Neutrophil (primary cell): ENCODE measurements around the gene HNRNPA2B1.

Experiments used
- H3K27ac ChIP-seq: fragments of 200-600 bp; sonication (generic); 2 replicates; pipeline ENCODE4 v1.5.1; 2016; ENCODE audit warnings: mild to moderate bottlenecking, moderate library complexity
- H3K27me3 ChIP-seq: fragments of 200-600 bp; sonication (generic); 2 replicates; pipeline ENCODE4 v1.6.0; 2016; ENCODE audit warnings: mild to moderate bottlenecking
- H3K36me3 ChIP-seq: fragments of 200-600 bp; sonication (generic); 2 replicates; pipeline ENCODE4 v1.5.1; 2017
- H3K4me1 ChIP-seq, 2 experiments: fragments of 200-600 bp in 1 of 2; sonication (generic) in 1 of 2; 1 replicate in 1 of 2; 2 replicates in 1 of 2; pipeline versions ENCODE4 v1.5.1 to v1.6.1; 2013 to 2016; ENCODE audit warnings: low read depth in 1 of 2, low read length in 1 of 2, mild to moderate bottlenecking in 1 of 2, moderate library complexity in 1 of 2; ENCODE audit not compliant: control insufficient read depth in 1 of 2, insufficient read depth in 1 of 2
- H3K4me3 ChIP-seq, 2 experiments: fragments of 200-600 bp in 1 of 2; sonication (generic) in 1 of 2; 1 replicate in 1 of 2; 2 replicates in 1 of 2; pipeline ENCODE4 v1.5.1; 2013 to 2016; ENCODE audit warnings: low read depth in 1 of 2, low read length in 1 of 2, mild to moderate bottlenecking in 1 of 2, moderate library complexity in 1 of 2
- H3K9me3 ChIP-seq: fragments of 200-600 bp; sonication (generic); 2 replicates; pipeline ENCODE4 v1.5.1; 2016
- CTCF ChIP-seq: fragments of 200-600 bp; sonication (generic); IDR thresholded peaks from 2 replicates; pipeline ENCODE4 v1.5.1; 2016; ENCODE audit warnings: antibody characterized with exemption

Gene HNRNPA2B1

GRCh38 chr7:26191974-26192479, 8.5 kb downstream of the HNRNPA2B1 start:
- H3K4me1 ChIP-seq, result peaks cover 20 to 27% of the 10 kb centered on the region in 2 experiments
- TF ChIP-seq CTCF, result no peak
- no peak overlapping the region for H3K4me3 ChIP-seq
- peaks cover 100% of the 10 kb centered on the region for H3K36me3 ChIP-seq
- H3K27me3 ChIP-seq, result no peaks in the 10 kb centered on the region
- H3K27ac ChIP-seq, result no peak overlapping the region
- no peaks in the 10 kb centered on the region for H3K9me3 ChIP-seq

GRCh38 chr7:26191233-26191973, 9.1 kb downstream of the HNRNPA2B1 start:
- no peak for TF ChIP-seq CTCF
- Histone ChIP-seq H3K4me3 (no peak overlapping the region), H3K9me3 (no peaks in the 10 kb centered on the region), H3K27ac (no peak overlapping the region), H3K4me1 (peaks cover 14 to 21% of the 10 kb centered on the region in 2 experiments), H3K27me3 (no peaks in the 10 kb centered on the region), H3K36me3 (peaks cover 98% of the 10 kb centered on the region)

DNA sequence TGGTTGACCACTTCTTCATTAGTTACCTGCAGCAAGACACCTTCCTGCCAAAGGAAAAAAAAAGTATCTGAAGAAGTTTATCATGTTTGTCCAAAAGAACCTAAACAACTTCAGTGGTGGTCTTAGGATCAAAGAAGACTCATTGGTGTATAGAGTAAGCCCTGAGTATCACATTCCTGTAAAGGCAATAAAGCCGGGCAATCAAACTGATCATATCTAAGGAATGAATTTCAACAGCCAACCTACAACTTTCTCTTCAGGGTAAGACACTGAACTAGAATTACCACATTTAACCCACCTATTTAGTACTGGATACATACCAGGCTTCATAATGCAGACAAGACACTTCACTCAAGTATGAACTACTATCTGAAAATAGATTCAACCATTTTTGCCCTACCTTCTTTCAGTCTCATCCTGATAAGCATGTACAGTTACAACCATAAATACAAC, 10.1 kb downstream of the HNRNPA2B1 start:
- Histone ChIP-seq H3K27ac (peak overlapping the region; percentile 24), H3K36me3 (peaks cover 92% of the 10 kb centered on the region), H3K9me3 (no peaks in the 10 kb centered on the region), H3K4me3 (no peak overlapping the region), H3K4me1 (peaks cover 5 to 11% of the 10 kb centered on the region in 2 experiments), H3K27me3 (no peaks in the 10 kb centered on the region)
- TF ChIP-seq CTCF, result no peak

GRCh38 chr7:26189697-26190096, 10.8 kb downstream of the HNRNPA2B1 start:
- Histone ChIP-seq H3K27me3 (no peaks in the 10 kb centered on the region), H3K4me3 (no peak overlapping the region), H3K36me3 (peaks cover 90% of the 10 kb centered on the region), H3K4me1 (peaks cover 5 to 10% of the 10 kb centered on the region in 2 experiments), H3K9me3 (no peaks in the 10 kb centered on the region), H3K27ac (peak overlapping the region; percentile 24)
- TF ChIP-seq CTCF, result no peak

DNA sequence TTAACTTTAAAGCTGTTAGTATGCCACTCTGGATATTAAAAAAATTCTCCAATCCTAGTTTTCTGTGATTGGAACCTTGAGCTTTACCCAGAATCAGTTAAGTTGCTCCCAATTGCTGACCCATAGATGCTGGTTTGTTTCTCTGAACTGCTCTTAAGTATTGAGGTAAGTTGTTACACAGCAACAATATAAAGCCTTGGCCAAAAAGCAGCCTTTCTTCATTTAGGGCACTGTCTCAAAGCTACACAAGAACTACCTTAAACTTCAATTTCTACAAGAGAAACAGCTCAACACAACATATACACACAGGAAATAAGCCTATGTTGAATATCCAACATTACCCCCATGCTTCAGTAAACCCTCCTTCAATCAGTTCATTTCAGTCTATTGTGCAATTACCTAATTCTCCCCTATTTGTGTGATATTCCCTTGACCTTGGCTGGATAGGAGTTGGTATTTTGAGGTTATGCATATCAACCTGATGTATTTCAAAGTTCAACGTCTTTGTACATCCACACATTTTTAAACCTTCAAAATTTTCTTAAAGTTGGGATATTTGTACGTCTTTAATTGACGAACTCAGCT, 11.5 kb downstream of the HNRNPA2B1 start:
- Histone ChIP-seq H3K9me3 (no peaks in the 10 kb centered on the region), H3K27me3 (no peaks in the 10 kb centered on the region), H3K4me1 (peaks cover 5 to 10% of the 10 kb centered on the region in 2 experiments), H3K27ac (no peak overlapping the region), H3K36me3 (peaks cover 90% of the 10 kb centered on the region), H3K4me3 (no peak overlapping the region)
- no peak for TF ChIP-seq CTCF
